Neural cell (in vitro differentiated cells): ENCODE data around the gene COMP. TPM values are rescaled to one million over a fixed set of nuclear protein-coding genes. Genes with fewer than 3 reads are reported as not detected.

Experiments
- H2AFZ ChIP-seq: fragments of 200-600, 300-800 bp; sonication (generic), shearing (Covaris generic); 2 replicates; pipeline ENCODE4 v1.6.0; 2014; ENCODE audit warnings: low read depth, mild to moderate bottlenecking, antibody characterized with exemption, low read length, moderate library complexity
- H3F3A ChIP-seq: fragments of 200-600 bp; shearing (Covaris generic); 2 replicates; pipeline ENCODE4 v1.6.1; 2016; ENCODE audit warnings: mild to moderate bottlenecking, moderate library complexity, mixed read lengths, antibody characterized with exemption, low read length; ENCODE audit not compliant: insufficient read depth, poor library complexity, severe bottlenecking
- H3K27ac ChIP-seq: fragments of 200-600, 300-800 bp; sonication (generic), shearing (Covaris generic); 2 replicates; pipeline ENCODE4 v1.5.1; 2014; ENCODE audit warnings: mild to moderate bottlenecking, low read length, moderate library complexity
- H3K27me3 ChIP-seq: fragments of 300-800, 200-600 bp; sonication (generic), shearing (Covaris generic); 2 replicates; pipeline ENCODE4 v1.6.0; 2014; ENCODE audit warnings: mild to moderate bottlenecking, low read depth, low read length, moderate library complexity; ENCODE audit not compliant: insufficient read depth
- H3K36me3 ChIP-seq: fragments of 300-800, 200-600 bp; sonication (generic), shearing (Covaris generic); 2 replicates; pipeline ENCODE4 v1.5.1; 2014; ENCODE audit warnings: mild to moderate bottlenecking, antibody characterized with exemption, low read length, moderate library complexity; ENCODE audit not compliant: insufficient read depth
- H3K4me2 ChIP-seq: fragments of 300-800, 200-600 bp; sonication (generic), shearing (Covaris generic); 2 replicates; pipeline ENCODE4 v1.6.0; 2014; ENCODE audit warnings: mild to moderate bottlenecking, low read length
- H3K4me3 ChIP-seq: fragments of 300-800, 200-600 bp; sonication (generic), shearing (Covaris generic); 2 replicates; pipeline ENCODE4 v1.5.1; 2014; ENCODE audit warnings: mild to moderate bottlenecking, low read length, moderate library complexity
- H3K79me2 ChIP-seq: fragments of 200-600 bp; shearing (Covaris generic); replicated peaks from 2 replicates; pipeline ENCODE4 v1.6.0; 2014; ENCODE audit warnings: mild to moderate bottlenecking, low read length, moderate library complexity; ENCODE audit not compliant: insufficient read depth
- H3K9ac ChIP-seq: fragments of 300-800, 200-600 bp; sonication (generic), shearing (Covaris generic); 2 replicates; pipeline ENCODE4 v1.6.1; 2016; ENCODE audit warnings: mild to moderate bottlenecking, low read length, mixed read lengths
- H3K9me2 ChIP-seq: fragments of 200-600 bp; shearing (Covaris generic); 2 replicates; pipeline ENCODE4 v1.6.1; 2016; ENCODE audit warnings: mild to moderate bottlenecking, low read length, mixed read lengths; ENCODE audit not compliant: insufficient read depth
- H3K9me3 ChIP-seq: fragments of 200-600, 300-800 bp; sonication (generic), shearing (Covaris generic); 2 replicates; pipeline ENCODE4 v1.6.1; 2016; ENCODE audit warnings: mild to moderate bottlenecking, mixed run types, low read length, moderate library complexity, mixed read lengths
- H4K20me1 ChIP-seq: fragments of 200-600 bp; shearing (Covaris generic); 2 replicates; pipeline ENCODE4 v1.6.1; 2016; ENCODE audit warnings: mild to moderate bottlenecking, mixed run types; ENCODE audit not compliant: insufficient read depth
- CTCF ChIP-seq: fragments of 450-650 bp; IDR thresholded peaks from 2 replicates; pipeline ENCODE4 v1.5.1; 2014; ENCODE audit warnings: antibody characterized with exemption, mild to moderate bottlenecking, moderate library complexity; ENCODE audit not compliant: poor library complexity, severe bottlenecking
- EP300 ChIP-seq: fragments of 450-650 bp; conservative IDR thresholded peaks from 2 replicates; pipeline ENCODE4 v1.6.1; 2014; ENCODE audit warnings: antibody characterized with exemption, mild to moderate bottlenecking, moderate library complexity; ENCODE audit not compliant: poor library complexity, severe bottlenecking
- EZH2 ChIP-seq: fragments of 200-600, 300-800 bp; shearing (Covaris generic), sonication (generic); IDR thresholded peaks from 2 replicates; pipeline ENCODE4 v1.6.1; 2014; ENCODE audit warnings: antibody characterized with exemption, low read length, borderline replicate concordance, mild to moderate bottlenecking; ENCODE audit not compliant: insufficient read depth, poor library complexity, severe bottlenecking
- MXI1 ChIP-seq: fragments of 450-650 bp; conservative IDR thresholded peaks from 2 replicates; pipeline ENCODE4 v1.6.1; 2014; ENCODE audit warnings: antibody characterized with exemption, mild to moderate bottlenecking; ENCODE audit not compliant: poor library complexity, severe bottlenecking
- POLR2AphosphoS5 ChIP-seq: IDR thresholded peaks from 2 replicates; pipeline ENCODE4 v1.6.1; 2012
- RAD21 ChIP-seq: fragments of 450-650 bp; conservative IDR thresholded peaks from 2 replicates; pipeline ENCODE4 v1.6.1; 2014; ENCODE audit warnings: antibody characterized with exemption, mild to moderate bottlenecking, moderate library complexity
- SMC3 ChIP-seq: fragments of 450-650 bp; conservative IDR thresholded peaks from 2 replicates; pipeline ENCODE4 v1.6.1; 2014; ENCODE audit warnings: antibody characterized with exemption, mild to moderate bottlenecking, moderate library complexity; ENCODE audit not compliant: poor library complexity
- TAF1 ChIP-seq: IDR thresholded peaks from 2 replicates; pipeline ENCODE4 v1.6.1; 2012; ENCODE audit warnings: low read depth
- polyA plus RNA-seq: library from polyadenylated mRNA; depleted of rRNA; stranded (reverse); fragments of >200 nt; gene quantifications from 2 replicates; pipeline ENCODE4 v1.2.3, GENCODE V29; 2014
- TF ChIP-seq, protein P1 (sequence below): IDR thresholded peaks from 2 replicates; pipeline ENCODE4 v1.6.1; 2012; ENCODE audit warnings: borderline replicate concordance

Gene COMP
- polyA plus RNA-seq, 1 donor from 2014 or later: not detected

GRCh38 chr19:18777301-18778075, 13.6 kb downstream of the COMP start:
- TF ChIP-seq POLR2AphosphoS5: no peak
- TF ChIP-seq EZH2: no peak
- no peak for TF ChIP-seq RAD21
- no peak for TF ChIP-seq CTCF
- TF ChIP-seq TAF1: no peak
- no peak for TF ChIP-seq EP300
- no peak for TF ChIP-seq SMC3
- no peak for TF ChIP-seq MXI1
- TF ChIP-seq, protein P1, sequence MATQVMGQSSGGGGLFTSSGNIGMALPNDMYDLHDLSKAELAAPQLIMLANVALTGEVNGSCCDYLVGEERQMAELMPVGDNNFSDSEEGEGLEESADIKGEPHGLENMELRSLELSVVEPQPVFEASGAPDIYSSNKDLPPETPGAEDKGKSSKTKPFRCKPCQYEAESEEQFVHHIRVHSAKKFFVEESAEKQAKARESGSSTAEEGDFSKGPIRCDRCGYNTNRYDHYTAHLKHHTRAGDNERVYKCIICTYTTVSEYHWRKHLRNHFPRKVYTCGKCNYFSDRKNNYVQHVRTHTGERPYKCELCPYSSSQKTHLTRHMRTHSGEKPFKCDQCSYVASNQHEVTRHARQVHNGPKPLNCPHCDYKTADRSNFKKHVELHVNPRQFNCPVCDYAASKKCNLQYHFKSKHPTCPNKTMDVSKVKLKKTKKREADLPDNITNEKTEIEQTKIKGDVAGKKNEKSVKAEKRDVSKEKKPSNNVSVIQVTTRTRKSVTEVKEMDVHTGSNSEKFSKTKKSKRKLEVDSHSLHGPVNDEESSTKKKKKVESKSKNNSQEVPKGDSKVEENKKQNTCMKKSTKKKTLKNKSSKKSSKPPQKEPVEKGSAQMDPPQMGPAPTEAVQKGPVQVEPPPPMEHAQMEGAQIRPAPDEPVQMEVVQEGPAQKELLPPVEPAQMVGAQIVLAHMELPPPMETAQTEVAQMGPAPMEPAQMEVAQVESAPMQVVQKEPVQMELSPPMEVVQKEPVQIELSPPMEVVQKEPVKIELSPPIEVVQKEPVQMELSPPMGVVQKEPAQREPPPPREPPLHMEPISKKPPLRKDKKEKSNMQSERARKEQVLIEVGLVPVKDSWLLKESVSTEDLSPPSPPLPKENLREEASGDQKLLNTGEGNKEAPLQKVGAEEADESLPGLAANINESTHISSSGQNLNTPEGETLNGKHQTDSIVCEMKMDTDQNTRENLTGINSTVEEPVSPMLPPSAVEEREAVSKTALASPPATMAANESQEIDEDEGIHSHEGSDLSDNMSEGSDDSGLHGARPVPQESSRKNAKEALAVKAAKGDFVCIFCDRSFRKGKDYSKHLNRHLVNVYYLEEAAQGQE: no peak
- H3K9ac ChIP-seq: no peak overlapping the region
- H3K4me3 ChIP-seq: no peak overlapping the region
- no peaks in the 10 kb centered on the region for H3K36me3 ChIP-seq
- H3K27me3 ChIP-seq: no peaks in the 10 kb centered on the region
- no peak overlapping the region for H3K27ac ChIP-seq
- no peaks in the 10 kb centered on the region for H3K9me2 ChIP-seq
- no peaks in the 10 kb centered on the region for H3K9me3 ChIP-seq
- no peak overlapping the region for H3K4me2 ChIP-seq
- no peaks in the 10 kb centered on the region for H4K20me1 ChIP-seq
- no peaks in the 10 kb centered on the region for H3K79me2 ChIP-seq
- no peak overlapping the region for H2AFZ ChIP-seq
- H3F3A ChIP-seq: no peaks in the 10 kb centered on the region

DNA sequence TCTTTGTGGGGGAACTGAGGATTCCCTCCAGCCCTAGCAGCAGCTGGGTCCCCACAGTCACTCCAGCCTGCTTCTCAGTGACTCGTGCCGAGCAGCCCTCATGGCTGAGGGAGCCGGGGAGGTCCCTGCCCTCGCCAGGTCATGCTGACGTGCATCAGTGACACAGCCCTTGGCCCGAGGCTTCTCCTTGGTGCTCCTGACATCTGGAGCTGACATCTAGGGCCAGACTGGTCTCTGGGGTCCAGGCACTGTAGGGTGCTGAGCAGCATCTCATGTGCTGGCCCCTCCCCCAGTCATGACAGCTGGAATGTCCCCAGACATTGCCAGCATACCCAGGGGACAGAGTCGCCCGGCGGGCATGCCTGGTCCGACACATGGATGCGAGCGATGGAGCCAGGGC, 14.4 kb downstream of the COMP start:
- Histone ChIP-seq H3K4me3 (no peak overlapping the region), H3K79me2 (no peaks in the 10 kb centered on the region), H3K4me2 (no peak overlapping the region), H3F3A (no peaks in the 10 kb centered on the region), H3K9me3 (no peaks in the 10 kb centered on the region), H4K20me1 (no peaks in the 10 kb centered on the region), H2AFZ (no peak overlapping the region), H3K9ac (no peak overlapping the region), H3K27me3 (no peaks in the 10 kb centered on the region), H3K36me3 (no peaks in the 10 kb centered on the region), H3K27ac (no peak overlapping the region), H3K9me2 (no peaks in the 10 kb centered on the region)
- no peak for TF ChIP-seq RAD21

GRCh38 chr19:18776288-18776594, 14.9 kb downstream of the COMP start:
- no peak overlapping the region for H3K4me3 ChIP-seq
- no peaks in the 10 kb centered on the region for H3F3A ChIP-seq
- H3K27ac ChIP-seq: no peak overlapping the region
- H3K4me2 ChIP-seq: no peak overlapping the region
- H3K9me2 ChIP-seq: no peaks in the 10 kb centered on the region
- no peak for TF ChIP-seq EZH2
- TF ChIP-seq RAD21: no peak
- TF ChIP-seq, protein P1: no peak
- H3K9ac ChIP-seq: no peak overlapping the region
- no peaks in the 10 kb centered on the region for H3K36me3 ChIP-seq
- no peak overlapping the region for H2AFZ ChIP-seq
- H3K9me3 ChIP-seq: no peaks in the 10 kb centered on the region
- H3K79me2 ChIP-seq: no peaks in the 10 kb centered on the region
- H3K27me3 ChIP-seq: no peaks in the 10 kb centered on the region
- H4K20me1 ChIP-seq: no peaks in the 10 kb centered on the region
